GM12892 (cell line): ENCODE measurements around the gene CASTOR1.

Source experiments
- POLR2A ChIP-seq: IDR thresholded peaks from 2 replicates; pipeline ENCODE4 v1.6.1; 2011; ENCODE audit warnings: low read depth, low read length, control low read depth
- POLR2AphosphoS5 ChIP-seq: IDR thresholded peaks from 2 replicates; pipeline ENCODE4 v1.6.1; 2011; ENCODE audit warnings: low read depth, low read length, control low read depth
- TAF1 ChIP-seq: IDR thresholded peaks from 2 replicates; pipeline ENCODE4 v1.6.1; 2011; ENCODE audit warnings: low read depth, mild to moderate bottlenecking, control low read depth, low read length, borderline replicate concordance

DNA sequence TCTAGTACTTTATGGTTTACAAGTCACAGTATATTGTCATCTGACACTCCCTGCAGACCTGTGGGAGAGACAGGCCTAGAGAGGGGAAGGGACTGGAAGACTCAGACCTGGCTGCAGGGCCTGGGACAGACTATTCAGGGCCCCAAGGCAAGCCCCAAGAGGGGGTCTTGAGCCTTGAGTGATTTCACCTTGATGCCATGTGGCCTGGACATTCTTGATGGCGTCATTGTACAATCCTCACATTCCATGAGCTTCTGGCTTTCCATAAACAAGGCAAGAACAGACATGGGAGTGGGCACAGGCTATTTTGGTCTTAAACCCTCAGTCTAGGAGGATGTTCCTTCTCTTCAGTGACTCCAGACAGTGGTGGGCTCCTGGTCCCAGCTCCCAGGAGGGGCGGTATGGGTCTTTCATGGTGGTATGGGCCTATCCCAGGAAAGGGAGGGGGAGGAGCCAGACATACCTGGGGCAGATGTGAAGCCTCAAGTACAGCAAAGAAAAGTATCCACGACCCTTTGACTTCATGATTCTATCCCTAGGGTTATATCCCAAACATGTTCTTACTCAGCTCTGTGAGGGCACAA, 39.3 kb upstream of the CASTOR1 start:
- TF ChIP-seq POLR2A = no peak
- TF ChIP-seq POLR2AphosphoS5 = no peak
- no peak for TF ChIP-seq TAF1
